ENCODE data around the gene NSRP1.

GRCh38 chr17:30230596-30231125 is 114.0 kb downstream of the NSRP1 start:
- no peak for TF ChIP-seq CTCF (conservative IDR thresholded peaks at IDR 0.05)
- TF ChIP-seq EZH2 (IDR thresholded peaks at IDR 0.05; ENCODE audit: low read depth), result no peak
